GM23248 (cell line): Measurements from ENCODE around the gene TEX54. TPM values are rescaled to one million over a fixed set of nuclear protein-coding genes. Genes with fewer than 3 reads are reported as not detected.
"Not testable (repeated sequence)": the region's sequence is repeated elsewhere in the genome, so short reads cannot be mapped to it uniquely, and the experiment has no call there.

ENCODE experiments used
- DNase-seq: peaks from one replicate; pipeline ENCODE4 v3.0.0-alpha.2; 2015
- H2AFZ ChIP-seq: fragments of 200-600 bp; sonication (generic); 2 replicates; pipeline ENCODE4 v1.6.1; 2016; ENCODE audit warnings: antibody characterized with exemption
- H3F3A ChIP-seq: fragments of 200-600 bp; sonication (generic); 2 replicates; pipeline ENCODE4 v1.6.1; 2016; ENCODE audit warnings: mild to moderate bottlenecking, antibody characterized with exemption, mixed run types; ENCODE audit not compliant: insufficient read depth
- H3K27ac ChIP-seq: fragments of 200-600 bp; sonication (generic); 2 replicates; pipeline ENCODE4 v1.5.1; 2016; ENCODE audit warnings: mild to moderate bottlenecking
- H3K27me3 ChIP-seq: fragments of 200-600 bp; sonication (generic); replicated peaks from 2 replicates; pipeline ENCODE4 v1.6.1; 2016; ENCODE audit warnings: mild to moderate bottlenecking; ENCODE audit not compliant: insufficient read depth
- H3K36me3 ChIP-seq: fragments of 200-600 bp; sonication (generic); 2 replicates; pipeline ENCODE4 v1.6.1; 2016; ENCODE audit warnings: low read depth, mild to moderate bottlenecking
- H3K4me1 ChIP-seq: fragments of 200-600 bp; sonication (generic); 2 replicates; pipeline ENCODE4 v1.6.1; 2016; ENCODE audit warnings: mild to moderate bottlenecking; ENCODE audit not compliant: insufficient read depth
- H3K4me2 ChIP-seq: fragments of 200-600 bp; sonication (generic); one replicate; pipeline ENCODE4 v1.6.1; 2016; ENCODE audit warnings: mild to moderate bottlenecking; ENCODE audit not compliant: unreplicated experiment
- H3K4me3 ChIP-seq: fragments of 200-600 bp; sonication (generic); 2 replicates; pipeline ENCODE4 v1.5.1; 2016; ENCODE audit warnings: mild to moderate bottlenecking
- H3K79me2 ChIP-seq: fragments of 200-600 bp; sonication (generic); 2 replicates; pipeline ENCODE4 v1.6.1; 2016; ENCODE audit warnings: mild to moderate bottlenecking; ENCODE audit not compliant: insufficient read depth
- H3K9ac ChIP-seq: fragments of 200-600 bp; sonication (generic); 2 replicates; pipeline ENCODE4 v1.6.1; 2016; ENCODE audit warnings: mild to moderate bottlenecking
- H3K9me2 ChIP-seq: fragments of 200-600 bp; sonication (generic); 2 replicates; pipeline ENCODE4 v1.6.1; 2016; ENCODE audit warnings: mixed run types, mild to moderate bottlenecking, moderate library complexity; ENCODE audit not compliant: insufficient read depth
- H3K9me3 ChIP-seq: fragments of 200-600 bp; sonication (generic); one replicate; pipeline ENCODE4 v1.6.1; 2017; ENCODE audit warnings: low read depth
- H4K20me1 ChIP-seq: fragments of 200-600 bp; sonication (generic); 2 replicates; pipeline ENCODE4 v1.6.0; 2016; ENCODE audit not compliant: insufficient read depth
- EZH2 ChIP-seq: fragments of 200-600 bp; sonication (generic); IDR thresholded peaks from 2 replicates; pipeline ENCODE4 v1.6.1; 2018; ENCODE audit warnings: antibody characterized with exemption, mild to moderate bottlenecking; ENCODE audit not compliant: insufficient read depth, poor library complexity, severe bottlenecking
- EZH2phosphoT487 ChIP-seq: fragments of 200-600 bp; sonication (generic); IDR thresholded peaks from 2 replicates; pipeline ENCODE4 v1.6.1; 2018; ENCODE audit warnings: antibody characterized with exemption, moderate library complexity, mild to moderate bottlenecking, low read depth; ENCODE audit not compliant: insufficient read depth
- WGBS, 2 experiments: methylation state at CpG; one replicate each; pipeline ENCODE4 v1.1.6; 2015 to 2017; ENCODE audit warnings: low lambda C conversion rate in 2 of 2, low coverage in 1 of 2; ENCODE audit errors: missing lambda C conversion rate in 2 of 2; 5-methylcytosine and 5-hydroxymethylcytosine counted together
- in situ Hi-C: fragments of 300-500 bp; cut with MboI; formaldehyde crosslinking; loops from 2 replicates; pipeline ENCODE4 v1.15.0; 2020
- polyA plus RNA-seq: library from polyadenylated mRNA; unstranded; fragments of >200 nt; fragmentation: Nextera tagmentation; extraction: Ambion mirVana; gene quantifications from 2 replicates; pipeline ENCODE4 v1.2.1, GENCODE V29; 2016
- total RNA-seq: library from RNA; depleted of rRNA; stranded (reverse); fragments of >200 nt; shearing (Covaris generic); gene quantifications from 2 replicates; pipeline ENCODE4 v1.2.3, GENCODE V29; 2014

TEX54 gene
- total and polyA plus RNA-seq, 2 experiments from 2014 or later, result 0.44 TPM; not detected in 1

GRCh38 chr11:62847767-62848314, 15.2 kb upstream of the TEX54 start:
- peaks cover 1% of the 10 kb centered on the region; the same call in 1 of the 2 replicates for H4K20me1 ChIP-seq
- H3K27ac ChIP-seq, result no peak overlapping the region
- H3K79me2 ChIP-seq, result peaks cover 5% of the 10 kb centered on the region
- 90 to 100% methylated on average over 1 of the region's 1 CpG for WGBS, 2 experiments
- TF ChIP-seq EZH2, result no peak
- TF ChIP-seq EZH2phosphoT487, result no peak
- no peaks in the 10 kb centered on the region for H3K9me3 ChIP-seq
- in situ Hi-C loops, result no loop called here
- H3K36me3 ChIP-seq, result peaks cover 15% of the 10 kb centered on the region
- no peak for DNase-seq
- peaks cover under 1% of the 10 kb centered on the region; the same call in 1 of the 2 replicates for H3K4me1 ChIP-seq
- H3K9ac ChIP-seq, result no peak overlapping the region
- H3K9me2 ChIP-seq, result no peaks in the 10 kb centered on the region
- no peaks in the 10 kb centered on the region for H3K27me3 ChIP-seq
- no peak overlapping the region for H2AFZ ChIP-seq
- H3K4me2 ChIP-seq, result no peak overlapping the region
- no peak overlapping the region for H3K4me3 ChIP-seq
- peaks cover 30% of the 10 kb centered on the region for H3F3A ChIP-seq

GRCh38 chr11:62846177-62846576, 13.5 kb upstream of the TEX54 start:
- H3K4me1 ChIP-seq, result peaks cover 9% of the 10 kb centered on the region; the same call in 1 of the 2 replicates
- no peak for DNase-seq
- H3K79me2 ChIP-seq, result no peaks in the 10 kb centered on the region
- H3K9ac ChIP-seq, result no peak overlapping the region
- no peaks in the 10 kb centered on the region for H3K9me3 ChIP-seq
- no peak overlapping the region for H3K27ac ChIP-seq
- no peaks in the 10 kb centered on the region for H3K27me3 ChIP-seq
- H3K36me3 ChIP-seq, result no peaks in the 10 kb centered on the region
- H3K9me2 ChIP-seq, result no peaks in the 10 kb centered on the region
- TF ChIP-seq EZH2 (no peak), EZH2phosphoT487 (no peak)
- H3K4me2 ChIP-seq, result no peak overlapping the region
- peaks cover 14% of the 10 kb centered on the region for H3F3A ChIP-seq
- in situ Hi-C loops, result no loop called here
- WGBS, 2 experiments, result 61 to 73% methylated on average over 3 of the region's 3 CpGs
- H3K4me3 ChIP-seq, result no peak overlapping the region
- no peak overlapping the region for H2AFZ ChIP-seq
- no peaks in the 10 kb centered on the region for H4K20me1 ChIP-seq

GRCh38 chr11:62844154-62844553, 11.5 kb upstream of the TEX54 start:
- Histone ChIP-seq H3K9me3 (no peaks in the 10 kb centered on the region), H3K4me3 (no peak overlapping the region), H3K9me2 (no peaks in the 10 kb centered on the region), H3F3A (peaks cover 8% of the 10 kb centered on the region), H3K4me1 (peaks cover 9% of the 10 kb centered on the region; the same call in 1 of the 2 replicates), H3K79me2 (peaks cover 2% of the 10 kb centered on the region), H3K36me3 (no peaks in the 10 kb centered on the region), H4K20me1 (no peaks in the 10 kb centered on the region), H3K27me3 (no peaks in the 10 kb centered on the region), H2AFZ (no peak overlapping the region), H3K4me2 (no peak overlapping the region), H3K27ac (no peak overlapping the region), H3K9ac (no peak overlapping the region)
- WGBS, 2 experiments, result 96 to 97% methylated on average over 3 of the region's 3 CpGs
- in situ Hi-C loops, result no loop called here
- no peak for DNase-seq
- TF ChIP-seq EZH2 (no peak), EZH2phosphoT487 (no peak)

GRCh38 chr11:62843466-62843865, 10.8 kb upstream of the TEX54 start:
- H3K4me3 ChIP-seq, result no peak overlapping the region
- no peak overlapping the region for H3K27ac ChIP-seq
- H3K4me1 ChIP-seq, result peaks cover 9% of the 10 kb centered on the region; the same call in 1 of the 2 replicates
- no peak overlapping the region for H3K9ac ChIP-seq
- DNase-seq, result no peak
- no peak for TF ChIP-seq EZH2phosphoT487
- TF ChIP-seq EZH2, result no peak
- in situ Hi-C loops, result no loop called here
- no peaks in the 10 kb centered on the region for H3K9me3 ChIP-seq
- H3K79me2 ChIP-seq, result peaks cover 8% of the 10 kb centered on the region
- no peak overlapping the region for H3K4me2 ChIP-seq
- H2AFZ ChIP-seq, result peak overlapping the region; percentile 49
- no peaks in the 10 kb centered on the region for H3K27me3 ChIP-seq
- H4K20me1 ChIP-seq, result no peaks in the 10 kb centered on the region
- peaks cover 8% of the 10 kb centered on the region for H3F3A ChIP-seq
- no peaks in the 10 kb centered on the region for H3K9me2 ChIP-seq
- no peaks in the 10 kb centered on the region for H3K36me3 ChIP-seq
- WGBS, 2 experiments, result 94 to 100% methylated on average over 3 of the region's 3 CpGs

GRCh38 chr11:62842891-62843290, 10.2 kb upstream of the TEX54 start:
- H3K9me2 ChIP-seq, in situ Hi-C loops, H3K9me3 ChIP-seq, DNase-seq, H3F3A ChIP-seq, H3K4me1 ChIP-seq, H3K27me3 ChIP-seq, H3K4me3 ChIP-seq, H4K20me1 ChIP-seq, H3K36me3 ChIP-seq: not testable (repeated sequence)
- peak overlapping the region; percentile 91 for H2AFZ ChIP-seq
- peak overlapping the region; percentile 95 for H3K9ac ChIP-seq
- H3K4me2 ChIP-seq, result peak overlapping the region; percentile 83
- WGBS, 2 experiments, result 90 to 92% methylated on average over 9 of the region's 9 CpGs
- H3K27ac ChIP-seq, result peak overlapping the region; percentile 99
- peaks cover 14% of the 10 kb centered on the region for H3K79me2 ChIP-seq
